C4-2B (cell line): ENCODE data around the gene CCDC57.

Experiments
- H3K27ac ChIP-seq: fragments of 450-650 bp; 2 replicates; pipeline ENCODE4 v1.5.1; 2017
- ZFX ChIP-seq: fragments of 450-650 bp; IDR thresholded peaks from 2 replicates; pipeline ENCODE4 v1.6.1; 2017
- TF ChIP-seq, protein P1 (sequence below): fragments of 450-650 bp; conservative IDR thresholded peaks from 2 replicates; pipeline ENCODE4 v1.5.1; 2017; ENCODE audit warnings: mild to moderate bottlenecking

CCDC57 gene

DNA sequence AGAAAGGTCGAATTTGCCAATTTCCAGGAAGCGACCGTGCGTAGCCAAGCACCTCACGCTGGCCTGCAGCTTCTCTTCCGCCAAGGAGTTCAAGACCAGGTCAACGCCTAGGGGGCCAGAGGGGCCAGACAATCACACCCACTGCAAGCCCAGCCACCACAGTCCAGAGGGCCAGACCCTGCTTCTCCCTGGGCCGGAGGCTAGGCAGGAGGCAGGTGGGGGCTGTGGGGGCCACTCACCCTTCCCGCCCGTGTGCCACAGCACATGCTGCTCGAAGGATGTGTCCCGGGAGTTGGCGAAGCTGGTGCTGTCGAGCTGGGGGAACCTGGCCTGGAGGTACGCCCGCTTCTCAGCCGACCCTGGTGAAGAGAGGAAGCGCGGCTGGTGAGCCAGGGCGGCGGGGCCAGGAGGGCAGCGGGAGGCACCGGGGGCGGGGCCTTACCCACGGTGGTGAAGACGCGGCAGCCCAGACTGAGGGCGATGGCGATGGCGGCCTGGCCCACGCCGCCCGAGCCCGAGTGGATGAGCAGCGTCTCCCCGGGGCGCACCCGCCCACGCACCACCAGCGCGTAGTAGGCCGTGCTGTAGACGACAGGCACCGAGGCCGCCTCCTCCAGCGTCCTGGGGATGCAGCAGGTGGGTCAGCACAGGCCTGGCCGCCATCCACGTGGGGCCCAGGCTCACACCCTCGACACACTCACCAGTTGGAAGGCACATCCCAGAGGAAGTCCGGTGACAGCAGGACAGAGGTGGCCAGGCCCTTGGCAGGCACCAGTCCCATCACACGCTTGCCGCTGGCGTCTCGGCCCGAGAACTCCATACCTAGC lies 128.9 kb downstream of the CCDC57 start:
- H3K27ac ChIP-seq = no peak overlapping the region
- no peak for TF ChIP-seq ZFX
- TF ChIP-seq, protein P1, sequence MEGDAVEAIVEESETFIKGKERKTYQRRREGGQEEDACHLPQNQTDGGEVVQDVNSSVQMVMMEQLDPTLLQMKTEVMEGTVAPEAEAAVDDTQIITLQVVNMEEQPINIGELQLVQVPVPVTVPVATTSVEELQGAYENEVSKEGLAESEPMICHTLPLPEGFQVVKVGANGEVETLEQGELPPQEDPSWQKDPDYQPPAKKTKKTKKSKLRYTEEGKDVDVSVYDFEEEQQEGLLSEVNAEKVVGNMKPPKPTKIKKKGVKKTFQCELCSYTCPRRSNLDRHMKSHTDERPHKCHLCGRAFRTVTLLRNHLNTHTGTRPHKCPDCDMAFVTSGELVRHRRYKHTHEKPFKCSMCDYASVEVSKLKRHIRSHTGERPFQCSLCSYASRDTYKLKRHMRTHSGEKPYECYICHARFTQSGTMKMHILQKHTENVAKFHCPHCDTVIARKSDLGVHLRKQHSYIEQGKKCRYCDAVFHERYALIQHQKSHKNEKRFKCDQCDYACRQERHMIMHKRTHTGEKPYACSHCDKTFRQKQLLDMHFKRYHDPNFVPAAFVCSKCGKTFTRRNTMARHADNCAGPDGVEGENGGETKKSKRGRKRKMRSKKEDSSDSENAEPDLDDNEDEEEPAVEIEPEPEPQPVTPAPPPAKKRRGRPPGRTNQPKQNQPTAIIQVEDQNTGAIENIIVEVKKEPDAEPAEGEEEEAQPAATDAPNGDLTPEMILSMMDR = no peak

DNA sequence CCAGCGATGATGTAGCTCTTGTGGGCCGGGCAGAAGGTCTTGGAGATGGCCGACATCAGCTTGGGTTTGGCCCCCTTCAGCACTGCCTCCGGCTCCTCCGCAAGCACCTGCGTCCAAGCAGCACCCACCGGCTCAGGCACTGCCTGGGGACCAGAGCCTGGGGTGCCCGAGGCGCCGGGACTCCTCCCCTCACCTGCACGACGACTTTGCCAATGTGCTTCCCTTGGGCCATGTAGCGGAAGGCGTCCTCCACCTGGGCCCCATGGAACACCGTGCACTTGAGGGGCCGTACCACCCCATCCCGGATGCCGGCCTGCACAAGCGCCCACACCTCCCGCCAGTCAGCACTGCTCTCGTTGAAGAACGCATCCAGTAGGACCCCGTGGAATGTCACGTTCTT lies 129.6 kb downstream of the CCDC57 start:
- no peak overlapping the region for H3K27ac ChIP-seq
- TF ChIP-seq, protein P1 = no peak
- TF ChIP-seq ZFX = no peak

DNA sequence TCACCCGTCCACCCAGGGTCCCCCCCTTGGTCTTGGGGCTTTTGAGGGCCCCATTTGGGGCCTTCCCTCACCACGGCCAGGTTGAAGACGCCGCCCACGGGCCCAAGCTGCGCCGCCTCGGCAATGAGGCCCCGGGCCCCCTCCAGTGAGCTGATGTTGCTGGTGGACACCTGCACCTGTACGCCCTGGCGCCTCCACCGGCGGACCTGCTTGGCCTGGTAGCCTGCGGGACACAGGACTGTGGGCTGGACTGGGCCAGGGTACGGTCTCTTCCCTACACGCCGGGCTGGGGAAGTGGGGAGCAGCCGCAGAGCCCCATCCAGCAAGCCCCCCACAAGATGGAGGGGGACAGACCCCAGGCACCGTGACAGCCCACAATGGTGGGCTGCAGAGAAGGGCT lies 130.2 kb downstream of the CCDC57 start:
- no peak overlapping the region for H3K27ac ChIP-seq
- TF ChIP-seq, protein P1 = no peak
- TF ChIP-seq ZFX = no peak

DNA sequence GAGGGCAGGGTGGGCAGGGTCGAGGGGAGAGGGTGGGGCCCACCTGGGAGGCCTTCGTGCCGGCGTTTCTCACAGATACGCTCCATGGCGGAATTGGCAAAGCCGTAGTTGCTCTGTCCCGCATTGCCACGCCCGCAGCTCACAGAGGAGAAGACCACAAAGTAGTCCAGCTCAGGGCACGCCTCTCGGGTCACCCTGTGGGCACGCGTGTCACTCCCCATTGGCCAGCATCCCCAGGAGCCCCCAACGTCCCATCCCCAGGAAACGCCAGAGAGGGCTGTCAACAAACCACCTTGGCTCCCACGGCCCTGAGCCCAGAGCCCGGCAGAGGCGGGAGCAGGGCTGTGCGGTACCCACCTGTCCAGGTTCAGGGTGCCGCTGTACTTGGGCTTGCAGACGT lies 130.7 kb downstream of the CCDC57 start:
- no peak overlapping the region for H3K27ac ChIP-seq
- no peak for TF ChIP-seq ZFX
- TF ChIP-seq, protein P1 = no peak

DNA sequence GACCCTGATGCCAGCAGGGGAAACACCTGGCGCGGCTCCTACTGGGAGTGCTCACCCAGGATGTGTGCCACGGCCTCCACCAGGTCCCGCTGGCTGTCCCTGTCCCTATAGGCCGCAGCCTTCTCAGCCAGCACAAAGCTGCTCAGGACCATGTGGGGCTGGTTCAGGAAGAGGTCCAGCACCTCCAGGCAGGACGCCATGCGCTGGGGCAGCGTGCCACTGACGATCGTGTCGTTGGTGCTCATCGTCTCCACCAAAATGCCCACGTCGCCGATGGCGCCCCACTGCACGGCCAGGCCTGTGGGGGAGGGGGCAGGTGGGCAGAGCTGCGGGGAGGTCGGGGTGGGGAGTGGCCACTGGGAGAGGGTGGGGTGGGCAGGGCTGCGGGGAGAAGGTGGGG lies 131.1 kb downstream of the CCDC57 start:
- TF ChIP-seq, protein P1 = no peak
- no peak for TF ChIP-seq ZFX
- no peak overlapping the region for H3K27ac ChIP-seq

DNA sequence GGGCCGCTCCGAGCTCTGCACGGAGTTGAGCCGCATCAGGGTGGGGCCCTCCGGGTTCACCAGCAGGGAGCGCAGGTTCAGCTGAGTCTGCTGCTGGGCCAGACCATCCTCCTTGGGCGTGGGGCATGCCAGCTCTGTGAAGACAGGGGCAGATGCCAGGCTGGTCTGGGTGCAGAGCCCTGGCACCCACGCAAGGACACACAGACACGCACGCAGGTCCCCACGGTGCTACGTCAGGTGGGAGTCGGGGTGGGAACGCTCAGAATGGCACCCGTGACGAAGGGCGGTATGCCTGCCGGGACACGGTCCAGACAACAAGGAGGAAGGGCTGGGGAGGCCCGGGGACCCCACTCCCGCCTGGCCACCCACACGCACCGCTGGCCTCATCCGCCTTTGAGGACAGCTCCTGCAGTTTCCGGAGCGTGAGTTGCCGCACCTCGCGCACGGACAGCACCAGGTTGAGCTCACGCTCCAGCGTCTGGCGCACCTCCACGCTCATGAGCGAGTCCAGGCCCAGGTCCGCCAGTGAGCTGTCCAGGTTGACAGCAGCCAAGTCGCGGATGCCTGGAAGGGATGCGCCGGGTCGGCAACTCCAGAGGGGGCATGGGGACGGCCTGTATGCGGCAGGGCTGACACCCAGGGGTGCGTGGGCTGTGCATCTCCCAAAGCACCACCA lies 131.7 kb downstream of the CCDC57 start:
- no peak overlapping the region for H3K27ac ChIP-seq
- no peak for TF ChIP-seq ZFX
- TF ChIP-seq, protein P1 = no peak

DNA sequence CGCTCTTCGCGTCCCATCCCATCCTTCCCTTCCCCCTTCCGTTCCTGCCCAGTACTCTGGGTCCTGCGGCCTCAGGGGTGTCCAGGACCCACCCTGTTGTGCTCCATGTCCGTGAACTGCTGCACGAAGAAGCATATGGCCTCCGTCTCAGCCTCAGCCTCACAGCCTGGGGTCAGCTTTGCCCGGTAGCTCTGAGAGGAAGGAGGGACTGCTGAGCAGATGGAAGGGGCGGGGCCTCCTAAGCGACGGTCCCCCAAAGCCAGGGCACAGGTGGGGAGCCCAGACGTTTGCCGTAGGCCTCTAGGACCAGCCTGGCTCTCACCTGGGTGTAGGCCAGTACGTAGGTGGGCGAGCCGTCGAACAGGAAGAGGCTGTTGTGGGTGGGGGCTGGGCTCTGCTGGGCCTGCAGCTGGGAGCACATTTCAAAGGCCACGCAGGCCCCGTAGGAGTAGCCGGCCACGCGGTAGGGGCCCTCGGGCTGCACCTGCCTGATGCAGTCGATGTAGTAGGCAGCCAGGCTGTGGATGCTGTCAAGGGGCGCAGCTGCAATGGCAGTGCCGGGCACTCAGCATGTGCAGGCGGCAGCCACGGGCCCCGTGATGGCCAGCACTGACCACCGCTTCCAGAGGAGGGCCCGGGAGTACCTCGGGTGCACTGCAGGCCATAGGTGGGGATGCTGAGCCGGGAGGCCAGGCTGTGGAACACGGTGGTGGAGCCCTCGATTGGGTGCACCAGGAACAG lies 132.4 kb downstream of the CCDC57 start:
- H3K27ac ChIP-seq = no peak overlapping the region
- TF ChIP-seq ZFX = no peak
- TF ChIP-seq, protein P1 = no peak
